Measurements from ENCODE around the gene TCF12.
"Not testable (repeated sequence)": the region's sequence is repeated elsewhere in the genome, so short reads cannot be mapped to it uniquely, and the experiment has no call there.

Gene TCF12

DNA sequence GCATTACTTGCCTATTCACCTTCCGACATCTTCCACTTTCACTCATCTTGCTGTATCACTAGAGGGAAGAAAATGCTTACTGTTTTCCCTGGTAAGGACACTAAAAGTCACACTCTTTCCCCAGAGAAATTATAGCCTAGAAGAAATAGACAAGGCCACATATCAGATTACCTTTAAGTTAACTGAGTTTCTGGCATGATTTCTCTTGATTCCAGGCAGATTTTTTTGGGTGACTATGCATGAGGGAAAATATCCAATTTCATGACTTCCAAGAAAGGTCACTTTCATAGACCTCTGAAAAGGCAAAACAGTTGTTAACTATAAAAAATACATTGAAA lies 30.3 kb downstream of the TCF12 start:
- Histone ChIP-seq H3K79me1 (ENCODE audit: low read depth, low read length) (peaks cover 4% of the 10 kb centered on the region), H2BK12ac (ENCODE audit: low read length) (no peak overlapping the region), H3K4ac (ENCODE audit: low read length) (no peak overlapping the region), H2AK5ac (ENCODE audit: low read depth, low read length) (no peak overlapping the region), H4K8ac (ENCODE audit: low read depth, low read length) (no peak overlapping the region), H3K36me3 (replicated peaks in 1 of 2; ENCODE audit: control insufficient read depth in 2 of 2, insufficient read depth in 2 of 2, low read length in 2 of 2) (peaks cover 2 to 21% of the 10 kb centered on the region in 2 donors), H3K4me1 (ENCODE audit: control insufficient read depth in 2 of 2, insufficient read depth in 1 of 2, low read depth in 1 of 2, low read length in 2 of 2) (no peaks in the 10 kb centered on the region), H2BK5ac (ENCODE audit: low read length) (no peak overlapping the region), H2BK120ac (ENCODE audit: low read depth, low read length) (no peak overlapping the region), H3K27ac (replicated peaks; ENCODE audit: low read length) (peak overlapping the region; percentile 8), H2BK15ac (ENCODE audit: low read length) (no peak overlapping the region), H3K4me3 (ENCODE audit: low read length in 2 of 2) (no peak overlapping the region), H3K23ac (ENCODE audit: low read depth, low read length, poor library complexity) (no peak overlapping the region), H4K91ac (ENCODE audit: low read depth, low read length, poor library complexity) (no peak overlapping the region), H3K27me3 (ENCODE audit: control insufficient read depth in 3 of 3, insufficient read depth in 3 of 3, low read depth in 1 of 3, low read length in 3 of 3) (no peaks in the 10 kb centered on the region), H3K9ac (ENCODE audit: low read depth, low read length, poor library complexity) (no peak overlapping the region), H3K9me3 (replicated peaks in 1 of 2; ENCODE audit: control insufficient read depth in 2 of 2, insufficient read depth in 1 of 2, low read depth in 1 of 2, low read length in 2 of 2) (peaks cover 0 to 44% of the 10 kb centered on the region in 2 donors), H3K4me2 (ENCODE audit: insufficient read depth, low read length, poor library complexity, severe bottlenecking) (no peak overlapping the region), H3K14ac (ENCODE audit: low read length) (no peak overlapping the region), H2AFZ (ENCODE audit: low read length) (no peak overlapping the region), H3K18ac (ENCODE audit: low read length) (no peak overlapping the region)
- DNase-seq (ENCODE audit: low spot score), result no peak
- no CpG with 5 or more reads among the region's 1 CpG for WGBS, 2 donors (ENCODE audit: extremely low coverage in 2 of 2, insufficient read length in 2 of 2, insufficient replicate concordance in 1 of 2)

DNA sequence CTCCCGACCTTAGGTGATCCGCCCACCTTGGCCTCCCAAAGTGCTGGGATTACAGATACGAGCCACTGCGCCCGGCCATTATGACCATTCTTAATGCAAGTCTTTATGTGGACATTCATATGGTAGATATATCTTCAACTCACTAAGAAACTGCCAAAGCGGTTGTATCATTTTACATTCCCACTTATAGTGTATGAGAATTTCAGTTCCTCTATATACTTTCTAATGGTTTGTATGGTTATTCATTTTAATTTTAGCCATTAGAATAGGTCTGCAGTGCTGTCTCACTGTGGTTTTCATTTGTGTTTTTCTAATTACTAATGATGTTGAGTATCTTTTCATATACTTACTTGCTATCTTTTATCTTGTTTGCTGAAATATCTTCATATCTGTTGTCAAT lies 32.5 kb downstream of the TCF12 start:
- Histone ChIP-seq H3K4me3 (ENCODE audit: low read length in 2 of 2) (no peak overlapping the region), H3K9me3 (replicated peaks in 1 of 2; ENCODE audit: control insufficient read depth in 2 of 2, insufficient read depth in 1 of 2, low read depth in 1 of 2, low read length in 2 of 2) (peaks cover 0 to 45% of the 10 kb centered on the region in 2 donors), H3K14ac (ENCODE audit: low read length) (no peak overlapping the region), H3K27ac (replicated peaks; ENCODE audit: low read length) (no peak overlapping the region), H4K8ac (ENCODE audit: low read depth, low read length) (no peak overlapping the region), H3K4me1 (ENCODE audit: control insufficient read depth in 2 of 2, insufficient read depth in 1 of 2, low read depth in 1 of 2, low read length in 2 of 2) (no peaks in the 10 kb centered on the region), H2BK5ac (ENCODE audit: low read length) (no peak overlapping the region), H3K18ac (ENCODE audit: low read length) (no peak overlapping the region), H3K4me2 (ENCODE audit: insufficient read depth, low read length, poor library complexity, severe bottlenecking) (no peak overlapping the region), H2BK15ac (ENCODE audit: low read length) (no peak overlapping the region), H3K9ac (ENCODE audit: low read depth, low read length, poor library complexity) (no peak overlapping the region), H2AK5ac (ENCODE audit: low read depth, low read length) (no peak overlapping the region), H3K27me3 (ENCODE audit: control insufficient read depth in 3 of 3, insufficient read depth in 3 of 3, low read depth in 1 of 3, low read length in 3 of 3) (no peaks in the 10 kb centered on the region), H3K4ac (ENCODE audit: low read length) (no peak overlapping the region), H2AFZ (ENCODE audit: low read length) (no peak overlapping the region), H3K79me1 (ENCODE audit: low read depth, low read length) (peaks cover 4% of the 10 kb centered on the region), H3K23ac (ENCODE audit: low read depth, low read length, poor library complexity) (no peak overlapping the region), H2BK120ac (ENCODE audit: low read depth, low read length) (no peak overlapping the region), H4K91ac (ENCODE audit: low read depth, low read length, poor library complexity) (no peak overlapping the region), H3K36me3 (replicated peaks in 1 of 2; ENCODE audit: control insufficient read depth in 2 of 2, insufficient read depth in 2 of 2, low read length in 2 of 2) (peaks cover 2 to 10% of the 10 kb centered on the region in 2 donors), H2BK12ac (ENCODE audit: low read length) (no peak overlapping the region)
- DNase-seq (ENCODE audit: low spot score), result no peak
- WGBS, 2 donors (ENCODE audit: extremely low coverage in 2 of 2, insufficient read length in 2 of 2, insufficient replicate concordance in 1 of 2), result no CpG with 5 or more reads among the region's 6 CpGs

DNA sequence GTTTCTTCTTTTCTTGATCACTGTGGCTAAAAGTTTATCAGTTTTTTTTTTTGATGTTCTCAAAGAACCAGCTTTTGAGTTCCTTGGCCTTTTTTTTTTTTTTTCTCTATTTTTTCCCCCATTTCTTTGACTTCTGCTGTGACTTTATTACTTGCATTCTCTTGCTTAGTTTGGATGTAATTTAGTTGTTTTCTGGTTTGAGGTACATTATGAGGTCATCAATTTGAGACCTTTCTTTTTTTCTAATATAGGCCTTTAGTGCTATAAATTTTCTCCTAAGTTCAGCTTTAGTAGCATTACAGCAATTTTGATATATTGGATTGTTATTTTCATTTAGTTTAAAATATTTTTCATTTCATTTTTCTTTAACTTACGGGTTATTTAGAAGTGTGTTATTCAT lies 35.3 kb downstream of the TCF12 start:
- H4K8ac ChIP-seq (ENCODE audit: low read depth, low read length), result no peak overlapping the region
- H3K23ac ChIP-seq (ENCODE audit: low read depth, low read length, poor library complexity), result no peak overlapping the region
- H2BK15ac ChIP-seq (ENCODE audit: low read length), result no peak overlapping the region
- H2BK5ac ChIP-seq (ENCODE audit: low read length), result no peak overlapping the region
- no peaks in the 10 kb centered on the region for H3K27me3 ChIP-seq (ENCODE audit: control insufficient read depth in 3 of 3, insufficient read depth in 3 of 3, low read depth in 1 of 3, low read length in 3 of 3)
- H3K4me3 ChIP-seq (ENCODE audit: low read length in 2 of 2), result no peak overlapping the region
- H3K4me2 ChIP-seq (ENCODE audit: insufficient read depth, low read length, poor library complexity, severe bottlenecking), result no peak overlapping the region
- H3K4ac ChIP-seq (ENCODE audit: low read length), result no peak overlapping the region
- no peak overlapping the region for H2BK12ac ChIP-seq (ENCODE audit: low read length)
- no peak overlapping the region for H2AFZ ChIP-seq (ENCODE audit: low read length)
- no peak overlapping the region for H2AK5ac ChIP-seq (ENCODE audit: low read depth, low read length)
- no peak for DNase-seq (ENCODE audit: low spot score)
- H3K18ac ChIP-seq (ENCODE audit: low read length), result no peak overlapping the region
- WGBS, 2 donors (ENCODE audit: extremely low coverage in 2 of 2, insufficient read length in 2 of 2, insufficient replicate concordance in 1 of 2), result no CpG with 5 or more reads among the region's 1 CpG
- H3K14ac ChIP-seq (ENCODE audit: low read length), result no peak overlapping the region
- peaks cover 3% of the 10 kb centered on the region for H3K79me1 ChIP-seq (ENCODE audit: low read depth, low read length)
- peaks cover 0 to 54% of the 10 kb centered on the region in 2 donors for H3K9me3 ChIP-seq (replicated peaks in 1 of 2; ENCODE audit: control insufficient read depth in 2 of 2, insufficient read depth in 1 of 2, low read depth in 1 of 2, low read length in 2 of 2)
- H2BK120ac ChIP-seq (ENCODE audit: low read depth, low read length), result no peak overlapping the region
- H3K9ac ChIP-seq (ENCODE audit: low read depth, low read length, poor library complexity), result no peak overlapping the region
- no peak overlapping the region for H4K91ac ChIP-seq (ENCODE audit: low read depth, low read length, poor library complexity)
- H3K36me3 ChIP-seq (replicated peaks in 1 of 2; ENCODE audit: control insufficient read depth in 2 of 2, insufficient read depth in 2 of 2, low read length in 2 of 2), result peaks cover 2 to 9% of the 10 kb centered on the region in 2 donors
- H3K4me1 ChIP-seq (ENCODE audit: control insufficient read depth in 2 of 2, insufficient read depth in 1 of 2, low read depth in 1 of 2, low read length in 2 of 2), result peaks cover 3 to 6% of the 10 kb centered on the region in 2 donors
- no peak overlapping the region for H3K27ac ChIP-seq (replicated peaks; ENCODE audit: low read length)

DNA sequence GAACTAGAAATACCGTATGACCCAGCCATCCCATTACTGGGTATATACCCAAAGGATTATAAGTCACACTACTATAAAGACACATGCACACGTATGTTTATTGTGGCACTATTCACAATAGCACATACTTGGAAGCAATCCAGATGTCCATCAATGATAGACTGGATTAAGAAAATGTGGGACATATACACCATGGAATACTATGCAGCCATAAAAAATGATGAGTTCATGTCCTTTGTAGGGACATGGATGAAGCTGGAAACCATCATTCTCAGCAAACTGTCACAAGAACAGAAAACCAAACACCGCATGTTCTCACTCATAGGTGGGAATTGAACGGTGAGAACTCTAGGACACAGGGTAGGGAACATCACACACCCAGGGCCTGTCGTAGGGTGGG lies 36.6 kb downstream of the TCF12 start:
- not testable (repeated sequence) for H2BK5ac ChIP-seq (ENCODE audit: low read length); H2BK12ac ChIP-seq (ENCODE audit: low read length); H3K14ac ChIP-seq (ENCODE audit: low read length); H3K23ac ChIP-seq (ENCODE audit: low read depth, low read length, poor library complexity); DNase-seq (ENCODE audit: low spot score); H3K4me1 ChIP-seq (ENCODE audit: control insufficient read depth in 2 of 2, insufficient read depth in 1 of 2, low read depth in 1 of 2, low read length in 2 of 2); H3K27ac ChIP-seq (replicated peaks; ENCODE audit: low read length); H4K8ac ChIP-seq (ENCODE audit: low read depth, low read length); H3K36me3 ChIP-seq (replicated peaks in 1 of 2; ENCODE audit: control insufficient read depth in 2 of 2, insufficient read depth in 2 of 2, low read length in 2 of 2); H2AFZ ChIP-seq (ENCODE audit: low read length); H2AK5ac ChIP-seq (ENCODE audit: low read depth, low read length); H4K91ac ChIP-seq (ENCODE audit: low read depth, low read length, poor library complexity); H3K79me1 ChIP-seq (ENCODE audit: low read depth, low read length); H3K4me2 ChIP-seq (ENCODE audit: insufficient read depth, low read length, poor library complexity, severe bottlenecking); H2BK120ac ChIP-seq (ENCODE audit: low read depth, low read length); H3K4ac ChIP-seq (ENCODE audit: low read length); H3K18ac ChIP-seq (ENCODE audit: low read length); H2BK15ac ChIP-seq (ENCODE audit: low read length); H3K4me3 ChIP-seq (ENCODE audit: low read length in 2 of 2); H3K27me3 ChIP-seq (ENCODE audit: control insufficient read depth in 3 of 3, insufficient read depth in 3 of 3, low read depth in 1 of 3, low read length in 3 of 3); H3K9ac ChIP-seq (ENCODE audit: low read depth, low read length, poor library complexity)
- H3K9me3 ChIP-seq (replicated peaks in 1 of 2; ENCODE audit: control insufficient read depth in 2 of 2, insufficient read depth in 1 of 2, low read depth in 1 of 2, low read length in 2 of 2), result peaks cover 0 to 54% of the 10 kb centered on the region in 2 donors
- WGBS, 2 donors (ENCODE audit: extremely low coverage in 2 of 2, insufficient read length in 2 of 2, insufficient replicate concordance in 1 of 2), result no CpG with 5 or more reads among the region's 5 CpGs

Measured in neuronal stem cell (in vitro differentiated cells).